HepG2 (cell line): Measurements from ENCODE around the gene CCDC120. TPM values are rescaled to one million over a fixed set of nuclear protein-coding genes. Genes with fewer than 3 reads are reported as not detected.

Experiments used
- ATAC-seq: fragments of 200-7000 bp; cut with Tn5 transposase; 3 replicates; pipeline ENCODE4 v1.9.1; 2020; ENCODE audit warnings: mild to moderate bottlenecking, moderate library complexity
- BruUV-seq: library from RNA; stranded (reverse); fragments of 400-500 nt; replicated peaks from 2 replicates; lab custom pipeline; 2021; lab: Mats Ljungman, UMichigan
- CTCF ChIA-PET: fragments of 300-600 bp; formaldehyde crosslinking; extraction: SDS; loops from one replicate; lab custom pipeline; 2021; ENCODE audit warnings: low total read pairs, inconsistent platforms, low intra/inter-chr PET ratio; lab: Yijun Ruan, JAX
- POLR2A ChIA-PET: fragments of 350-600 bp; sonication (Branson Sonifier 250); formaldehyde crosslinking; loops from one replicate; lab custom pipeline; 2020; ENCODE audit warnings: antibody characterized with exemption, inconsistent platforms; lab: Yijun Ruan, JAX
- DNase-seq: peaks from one replicate; pipeline ENCODE4 v3.0.0-alpha.2; 2015; ENCODE audit warnings: low spot score
- FAIRE-seq: peaks from 3 replicates; lab custom pipeline; 2011; peaks lifted over from hg19 to GRCh38; lab: Jason Lieb, UNC
- H2AFZ ChIP-seq: one replicate; pipeline ENCODE4 v1.6.1; 2011; ENCODE audit warnings: low read length, inconsistent platforms
- H3K27ac ChIP-seq: fragments of 300-600 bp; 3 replicates; pipeline ENCODE4 v1.8.0; 2011; ENCODE audit warnings: mixed run types, mild to moderate bottlenecking, mixed read lengths, low read length, inconsistent platforms; ENCODE audit not compliant: insufficient read depth; ENCODE audit errors: extremely low read length
- H3K27me3 ChIP-seq, 2 experiments: fragments of 200-600 bp in 1 of 2; 2 replicates in 1 of 2; 3 replicates in 1 of 2; pipeline versions ENCODE4 v1.6.0 to v1.8.0; 2011; ENCODE audit warnings: low read length in 2 of 2, mild to moderate bottlenecking in 2 of 2, moderate library complexity in 2 of 2, inconsistent platforms in 1 of 2; ENCODE audit not compliant: insufficient read depth in 2 of 2, control insufficient read depth in 1 of 2
- H3K36me3 ChIP-seq, 2 experiments: fragments of 200-600 bp in 1 of 2; replicated peaks in 1 of 2; 2 replicates in 1 of 2; 3 replicates in 1 of 2; pipeline versions ENCODE4 v1.5.1 to v1.8.0; 2011; ENCODE audit warnings: low read length in 2 of 2, inconsistent platforms in 1 of 2; ENCODE audit not compliant: insufficient read depth in 2 of 2, control insufficient read depth in 1 of 2
- H3K4me1 ChIP-seq: 2 replicates; pipeline ENCODE4 v1.5.1; 2012; ENCODE audit warnings: low read length, inconsistent platforms; ENCODE audit not compliant: insufficient read depth
- H3K4me2 ChIP-seq: 2 replicates; pipeline ENCODE4 v1.6.0; 2011; ENCODE audit warnings: low read depth, low read length, inconsistent platforms
- H3K4me3 ChIP-seq, 3 experiments: fragments of 200-600 bp in 1 of 3; sonication (generic), shearing (Covaris generic) in 1 of 3; replicated peaks in 1 of 3; 2 replicates each; pipeline ENCODE4 v1.5.1; 2011 to 2016; ENCODE audit warnings: low read length in 3 of 3, inconsistent platforms in 2 of 3, low read depth in 2 of 3, mild to moderate bottlenecking in 2 of 3, control low read depth in 1 of 3, mixed read lengths in 1 of 3; ENCODE audit not compliant: insufficient read depth in 1 of 3
- H3K79me2 ChIP-seq: one replicate; pipeline ENCODE4 v1.6.1; 2011; ENCODE audit warnings: low read length, inconsistent platforms; ENCODE audit not compliant: insufficient read depth
- H3K9ac ChIP-seq: 2 replicates; pipeline ENCODE4 v1.6.0; 2011; ENCODE audit warnings: mild to moderate bottlenecking, low read depth, low read length, inconsistent platforms; ENCODE audit not compliant: insufficient read depth
- H3K9me3 ChIP-seq: 2 replicates; pipeline ENCODE4 v1.5.1; 2012; ENCODE audit warnings: mild to moderate bottlenecking, low read length
- H4K20me1 ChIP-seq: 2 replicates; pipeline ENCODE4 v1.6.0; 2011; ENCODE audit warnings: inconsistent platforms, mild to moderate bottlenecking, low read length, moderate library complexity; ENCODE audit not compliant: insufficient read depth
- RBM39 ChIP-seq: fragments of 200-400 bp; formaldehyde crosslinking; IDR thresholded peaks from one replicate; pipeline ENCODE4 v1.6.1; 2018; ENCODE audit warnings: antibody characterized with exemption, mild to moderate bottlenecking, low read depth, low read length; ENCODE audit not compliant: poor library complexity, severe bottlenecking
- SALL1 ChIP-seq: sonication (generic); formaldehyde crosslinking; IDR thresholded peaks from 2 replicates; pipeline ENCODE4 v1.8.0; 2022; ENCODE audit warnings: mild to moderate bottlenecking, missing genetic modification reagents
- SAP130 ChIP-seq: IDR thresholded peaks from 2 replicates; pipeline ENCODE4 v1.6.1; 2016; ENCODE audit warnings: low read depth
- TEAD3 ChIP-seq: optimal IDR thresholded peaks from 2 replicates; pipeline ENCODE3; 2016; ENCODE audit warnings: borderline replicate concordance
- ZFP37 ChIP-seq: sonication (generic); formaldehyde crosslinking; IDR thresholded peaks from 2 replicates; pipeline ENCODE4 v1.4.0; 2020; ENCODE audit warnings: missing genetic modification reagents, borderline replicate concordance
- ZNF282 ChIP-seq: fragments of 450-650 bp; IDR thresholded peaks from 2 replicates; pipeline ENCODE4 v1.6.1; 2018; ENCODE audit not compliant: partially characterized antibody
- ZNF749 ChIP-seq: sonication (generic); formaldehyde crosslinking; IDR thresholded peaks from 2 replicates; pipeline ENCODE4 v1.8.0; 2022; ENCODE audit warnings: mild to moderate bottlenecking, missing genetic modification reagents, moderate library complexity, borderline replicate concordance
- WGBS: methylation state at CpG from one replicate; pipeline ENCODE4 v1.1.6; 2017; ENCODE audit warnings: low lambda C conversion rate; 5-methylcytosine and 5-hydroxymethylcytosine counted together
- in situ Hi-C: cut with HindIII; loops from 2 replicates; pipeline ENCODE4 v1.10.0; 2017; ENCODE audit warnings: low pct_unique_long_range_greater_than_20kb; ENCODE audit not compliant: extremely low pct_ligation_motif_present
- intact Hi-C: fragments of 100-400 bp; cut with micrococcal nuclease; formaldehyde crosslinking; loops from one replicate; pipeline ENCODE4 v1.10.0; 2022; ENCODE audit not compliant: unreplicated experiment
- polyA plus RNA-seq, 8 experiments: library from polyadenylated mRNA; depleted of rRNA in 3 of 8; stranded (reverse) in 7 of 8; unstranded in 1 of 8; fragments of >200 nt; fragmentation: Illumina TruSeq in 4 of 8; extraction: Trizol in 4 of 8; gene quantifications; 2 replicates each; pipeline versions ENCODE4 v1.2.1 to v1.2.3, GENCODE V29; 2011 to 2016; ENCODE audit warnings: low read depth in 4 of 8, missing spikeins in 1 of 8, mixed read lengths in 1 of 8; ENCODE audit not compliant: insufficient read depth in 1 of 8
- total RNA-seq, 5 experiments: library from RNA; depleted of rRNA; stranded (reverse); fragments of >200 nt; fragmentation: Illumina TruSeq; extraction: Trizol; gene quantifications; 2 replicates each; pipeline ENCODE4 v1.2.3, GENCODE V29; 2016; ENCODE audit warnings: low read depth in 1 of 5
- TF ChIP-seq, protein P1 (sequence below): sonication (generic); formaldehyde crosslinking; conservative IDR thresholded peaks from 2 replicates; pipeline ENCODE4 v1.8.0; 2022; ENCODE audit warnings: mild to moderate bottlenecking, moderate library complexity, missing genetic modification reagents
- TF ChIP-seq, protein P2 (sequence below): sonication (generic); formaldehyde crosslinking; IDR thresholded peaks from 2 replicates; pipeline ENCODE4 v1.4.0; 2020; ENCODE audit warnings: missing genetic modification reagents

The CCDC120 gene
- total and polyA plus RNA-seq, 2 of the 13 experiments (the other 11 are each of a cell fraction or from before 2014, with no cell fraction given) = 0.89 to 3.2 TPM

DNA sequence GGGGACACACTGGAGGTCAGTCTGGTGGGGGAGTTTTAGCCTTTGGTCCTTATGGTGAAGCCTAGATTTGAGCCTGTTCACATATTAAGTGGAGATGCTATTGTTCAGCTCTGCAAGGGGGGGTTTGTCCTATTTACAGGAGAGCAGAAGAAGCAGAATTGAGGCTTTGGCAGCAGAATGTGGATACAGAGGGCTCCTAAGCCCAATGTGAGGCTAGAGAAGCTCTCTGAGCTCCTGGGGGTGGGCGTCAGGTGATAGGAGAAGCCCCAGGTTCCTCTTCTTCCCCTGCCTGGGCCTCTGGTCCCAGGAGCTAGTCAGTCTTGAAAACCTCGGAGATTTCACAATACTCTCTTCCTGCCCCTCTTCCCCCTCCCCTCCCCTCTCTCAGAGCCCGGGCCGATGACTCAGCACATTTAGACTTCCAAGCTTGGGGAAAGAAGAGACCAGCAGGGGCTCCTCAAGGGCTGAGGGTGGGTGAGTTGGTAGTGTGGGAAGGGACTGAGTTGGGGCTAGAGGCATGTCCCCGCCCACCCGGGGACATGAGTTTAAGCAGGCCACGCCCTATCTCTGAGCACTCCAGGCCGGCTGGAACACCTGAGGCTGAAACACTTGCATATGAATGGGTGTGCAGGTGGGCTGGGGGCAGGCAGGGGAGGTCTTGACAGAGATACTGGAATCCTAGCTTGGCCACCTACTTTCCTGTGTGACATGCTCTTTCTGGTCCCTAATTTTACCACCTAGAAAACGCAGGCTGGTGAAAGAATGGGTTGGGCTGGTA lies 19.0 kb upstream of the CCDC120 start (continued):
- TF ChIP-seq, protein P1, sequence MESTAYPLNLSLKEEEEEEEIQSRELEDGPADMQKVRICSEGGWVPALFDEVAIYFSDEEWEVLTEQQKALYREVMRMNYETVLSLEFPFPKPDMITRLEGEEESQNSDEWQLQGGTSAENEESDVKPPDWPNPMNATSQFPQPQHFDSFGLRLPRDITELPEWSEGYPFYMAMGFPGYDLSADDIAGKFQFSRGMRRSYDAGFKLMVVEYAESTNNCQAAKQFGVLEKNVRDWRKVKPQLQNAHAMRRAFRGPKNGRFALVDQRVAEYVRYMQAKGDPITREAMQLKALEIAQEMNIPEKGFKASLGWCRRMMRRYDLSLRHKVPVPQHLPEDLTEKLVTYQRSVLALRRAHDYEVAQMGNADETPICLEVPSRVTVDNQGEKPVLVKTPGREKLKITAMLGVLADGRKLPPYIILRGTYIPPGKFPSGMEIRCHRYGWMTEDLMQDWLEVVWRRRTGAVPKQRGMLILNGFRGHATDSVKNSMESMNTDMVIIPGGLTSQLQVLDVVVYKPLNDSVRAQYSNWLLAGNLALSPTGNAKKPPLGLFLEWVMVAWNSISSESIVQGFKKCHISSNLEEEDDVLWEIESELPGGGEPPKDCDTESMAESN (CRISPR knock-in tag) = 0 out of 2 replicates have a peak, but pooled peaks have one; percentile 16

DNA sequence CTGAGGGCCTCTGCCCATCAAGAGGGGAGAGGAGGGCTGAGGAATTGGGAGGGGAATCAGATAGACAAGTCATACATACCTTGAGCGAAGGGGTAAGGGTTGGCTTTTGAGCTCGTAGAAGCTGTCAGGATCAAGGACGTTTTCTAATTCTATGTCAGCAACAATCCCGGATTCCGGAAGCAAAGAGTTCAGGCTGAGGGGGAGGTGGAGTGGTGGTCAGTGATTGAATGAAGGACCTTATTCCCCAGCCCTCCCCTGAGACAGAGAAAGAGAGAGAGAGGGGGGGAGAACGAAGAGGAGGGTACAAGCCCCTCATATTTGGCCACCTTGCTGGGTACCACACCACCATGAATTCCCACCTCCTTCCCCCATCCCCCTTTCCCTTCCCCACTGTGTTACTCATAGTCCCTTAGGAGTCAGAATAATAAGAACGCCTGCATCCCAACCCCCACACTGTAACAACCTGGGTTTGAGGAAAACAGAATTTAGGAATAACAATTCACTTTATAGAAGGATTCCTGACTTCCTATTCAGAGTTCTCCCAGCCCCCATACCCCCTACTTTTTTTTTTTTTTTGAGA lies 18.3 kb upstream of the CCDC120 start:
- no peaks in the 10 kb centered on the region; a peak in 1 of 5 replicates for H3K27me3 ChIP-seq
- 16% methylated on average over 4 of the region's 7 CpGs for WGBS
- ChIA-PET POLR2A (interaction anchor here (1.0 to 1.5 kb wide), 4 partner anchors 13 to 99 kb away, joined by 4 to 6 read pairs (median 4); partner anchors contain the start of gene OTUD5), CTCF (no interaction called here)
- no peak overlapping the region for H2AFZ ChIP-seq
- in situ Hi-C loops (no loop called here), intact Hi-C loops (loop anchor here (5.0 kb wide), 1 partner anchor 83 kb away; the partner anchor contains the start of gene OTUD5)
- DNase-seq (no peak), FAIRE-seq (no peak), ATAC-seq (no peak)
- H3K9me3 ChIP-seq = no peaks in the 10 kb centered on the region
- peaks cover 4 to 12% of the 10 kb centered on the region in 2 experiments; a peak in 3 of 5 replicates for H3K36me3 ChIP-seq
- peaks cover 44% of the 10 kb centered on the region for H3K4me1 ChIP-seq
- H4K20me1 ChIP-seq = no peaks in the 10 kb centered on the region
- peaks cover 20% of the 10 kb centered on the region for H3K79me2 ChIP-seq
- TF ChIP-seq SALL1 (CRISPR knock-in tag) (0 out of 2 replicates have a peak, but pooled peaks have one; percentile 8), ZNF282 (no peak), ZNF749 (CRISPR knock-in tag) (no peak), ZFP37 (CRISPR knock-in tag) (no peak), SAP130 (peak; percentile 28; the same call in 1 of the 2 replicates), TEAD3 (peak; percentile 24), RBM39 (no peak)
- TF ChIP-seq, protein P2, sequence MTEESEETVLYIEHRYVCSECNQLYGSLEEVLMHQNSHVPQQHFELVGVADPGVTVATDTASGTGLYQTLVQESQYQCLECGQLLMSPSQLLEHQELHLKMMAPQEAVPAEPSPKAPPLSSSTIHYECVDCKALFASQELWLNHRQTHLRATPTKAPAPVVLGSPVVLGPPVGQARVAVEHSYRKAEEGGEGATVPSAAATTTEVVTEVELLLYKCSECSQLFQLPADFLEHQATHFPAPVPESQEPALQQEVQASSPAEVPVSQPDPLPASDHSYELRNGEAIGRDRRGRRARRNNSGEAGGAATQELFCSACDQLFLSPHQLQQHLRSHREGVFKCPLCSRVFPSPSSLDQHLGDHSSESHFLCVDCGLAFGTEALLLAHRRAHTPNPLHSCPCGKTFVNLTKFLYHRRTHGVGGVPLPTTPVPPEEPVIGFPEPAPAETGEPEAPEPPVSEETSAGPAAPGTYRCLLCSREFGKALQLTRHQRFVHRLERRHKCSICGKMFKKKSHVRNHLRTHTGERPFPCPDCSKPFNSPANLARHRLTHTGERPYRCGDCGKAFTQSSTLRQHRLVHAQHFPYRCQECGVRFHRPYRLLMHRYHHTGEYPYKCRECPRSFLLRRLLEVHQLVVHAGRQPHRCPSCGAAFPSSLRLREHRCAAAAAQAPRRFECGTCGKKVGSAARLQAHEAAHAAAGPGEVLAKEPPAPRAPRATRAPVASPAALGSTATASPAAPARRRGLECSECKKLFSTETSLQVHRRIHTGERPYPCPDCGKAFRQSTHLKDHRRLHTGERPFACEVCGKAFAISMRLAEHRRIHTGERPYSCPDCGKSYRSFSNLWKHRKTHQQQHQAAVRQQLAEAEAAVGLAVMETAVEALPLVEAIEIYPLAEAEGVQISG (CRISPR knock-in tag) = no peak
- H3K4me2 ChIP-seq = peak overlapping the region; percentile 71
- no TSS peak for BruUV-seq
- H3K4me3 ChIP-seq = peak overlapping the region in 2 of 3 experiments; percentile 36 to 40; a peak in 5 of 6 replicates
- H3K27ac ChIP-seq = peak overlapping the region; percentile 73
- H3K9ac ChIP-seq = peak overlapping the region; percentile 47
